ENCODE results near the gene FBXW7.

The FBXW7 gene

GRCh38 chr4:152565333-152565732 is 29.4 kb upstream of the FBXW7 start:
- no peak for DNase-seq (ENCODE audit: low read depth, low spot score)
- no peak for TF ChIP-seq CTCF (IDR thresholded peaks at IDR 0.05; ENCODE audit: low read depth, low read length)
- in situ Hi-C loops (cut with HindIII; ENCODE audit: low sequenced_read_pairs) = no loop called here
- H3K4me3 ChIP-seq (ENCODE audit: low read depth, low read length) = no peak overlapping the region

- in situ Hi-C loops (cut with HindIII; ENCODE audit: low sequenced_read_pairs) = no loop called here
- no peak for TF ChIP-seq CTCF (IDR thresholded peaks at IDR 0.05; ENCODE audit: low read depth, low read length)
- H3K4me3 ChIP-seq (ENCODE audit: low read depth, low read length) = no peak overlapping the region
- DNase-seq (ENCODE audit: low read depth, low spot score) = no peak
Measured at GRCh38 chr4:152564336-152564735, 28.4 kb upstream of the FBXW7 start.

- in situ Hi-C loops (cut with HindIII; ENCODE audit: low sequenced_read_pairs) = no loop called here
- TF ChIP-seq CTCF (IDR thresholded peaks at IDR 0.05; ENCODE audit: low read depth, low read length) = no peak
- H3K4me3 ChIP-seq (ENCODE audit: low read depth, low read length) = no peak overlapping the region
- no peak for DNase-seq (ENCODE audit: low read depth, low spot score)
Measured at GRCh38 chr4:152563209-152563608, 27.3 kb upstream of the FBXW7 start.

- TF ChIP-seq CTCF (IDR thresholded peaks at IDR 0.05; ENCODE audit: low read depth, low read length) = no peak
- in situ Hi-C loops (cut with HindIII; ENCODE audit: low sequenced_read_pairs) = no loop called here
- no peak for DNase-seq (ENCODE audit: low read depth, low spot score)
- no peak overlapping the region for H3K4me3 ChIP-seq (ENCODE audit: low read depth, low read length)
Measured at GRCh38 chr4:152559641-152560040, 23.7 kb upstream of the FBXW7 start.

- TF ChIP-seq CTCF (IDR thresholded peaks at IDR 0.05; ENCODE audit: low read depth, low read length) = no peak
- no peak for DNase-seq (ENCODE audit: low read depth, low spot score)
- H3K4me3 ChIP-seq (ENCODE audit: low read depth, low read length) = no peak overlapping the region
- in situ Hi-C loops (cut with HindIII; ENCODE audit: low sequenced_read_pairs) = no loop called here
Measured at GRCh38 chr4:152558396-152558795, 22.5 kb upstream of the FBXW7 start.

- no peak for DNase-seq (ENCODE audit: low read depth, low spot score)
Measured at GRCh38 chr4:152556834-152557233, 20.9 kb upstream of the FBXW7 start.

More at GRCh38 chr4:152556834-152557233, 20.9 kb upstream of the FBXW7 start:
- TF ChIP-seq CTCF (IDR thresholded peaks at IDR 0.05; ENCODE audit: low read depth, low read length) = no peak
- in situ Hi-C loops (cut with HindIII; ENCODE audit: low sequenced_read_pairs) = no loop called here
- no peak overlapping the region for H3K4me3 ChIP-seq (ENCODE audit: low read depth, low read length)

Measured in astrocyte of the spinal cord (primary cell).